IMR-90 (cell line): ENCODE results near the gene SDC3.

Experiments
- CTCF ChIP-seq: conservative IDR thresholded peaks from 2 replicates; pipeline ENCODE4 v1.5.1; 2012; ENCODE audit warnings: mild to moderate bottlenecking, low read depth, low read length, improper control_type of control experiment
- RAD21 ChIP-seq: IDR thresholded peaks from 2 replicates; pipeline ENCODE4 v1.6.1; 2012; ENCODE audit warnings: low read length, improper control_type of control experiment

DNA sequence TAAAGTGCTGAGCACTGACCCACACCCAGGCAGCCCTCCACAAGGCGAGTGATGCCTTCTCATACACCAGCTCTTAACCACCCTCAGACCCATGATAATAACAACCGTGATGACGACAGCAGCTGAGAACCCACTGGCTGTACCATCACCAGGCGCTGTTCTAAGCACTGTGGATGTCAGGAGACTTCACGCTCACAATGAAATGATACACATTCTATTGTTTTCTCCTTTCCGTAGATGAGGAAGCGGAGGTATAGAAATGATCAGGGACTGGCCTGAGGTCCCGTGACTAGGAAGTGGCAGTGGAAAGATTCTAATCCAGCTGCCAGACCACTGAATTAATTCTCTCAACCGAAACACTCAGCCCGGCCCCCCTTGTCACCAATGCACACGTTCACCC is 32.6 kb downstream of the SDC3 start:
- no peak for TF ChIP-seq CTCF
- no peak for TF ChIP-seq RAD21
